ENCODE measurements around the gene KLHL3.
A peak's percentile ranks its signal among the peaks of the same experiment; 100 is the strongest.
"Not testable (repeated sequence)": the region's sequence is repeated elsewhere in the genome, so short reads cannot be mapped to it uniquely, and the experiment has no call there.

Gene KLHL3

DNA sequence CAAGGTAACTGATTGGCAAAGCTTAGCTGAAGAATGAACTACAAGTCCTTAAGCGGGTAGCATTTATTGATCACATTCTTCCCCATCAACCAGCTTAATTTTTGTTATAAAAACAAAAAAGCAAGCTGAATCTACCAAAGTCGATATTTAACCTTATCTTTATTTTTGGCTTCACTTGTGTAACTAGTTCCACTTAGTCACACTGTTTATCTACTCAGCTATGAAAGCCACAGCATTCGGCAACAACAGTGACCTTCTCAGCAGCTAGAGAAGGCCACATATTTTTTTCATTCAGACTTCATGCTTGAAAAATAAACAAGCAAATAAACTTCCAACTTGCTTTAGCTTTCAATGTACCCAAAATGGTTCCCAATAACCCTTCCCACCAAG lies 69.4 kb downstream of the KLHL3 start:
- DNase-seq = no peak

DNA sequence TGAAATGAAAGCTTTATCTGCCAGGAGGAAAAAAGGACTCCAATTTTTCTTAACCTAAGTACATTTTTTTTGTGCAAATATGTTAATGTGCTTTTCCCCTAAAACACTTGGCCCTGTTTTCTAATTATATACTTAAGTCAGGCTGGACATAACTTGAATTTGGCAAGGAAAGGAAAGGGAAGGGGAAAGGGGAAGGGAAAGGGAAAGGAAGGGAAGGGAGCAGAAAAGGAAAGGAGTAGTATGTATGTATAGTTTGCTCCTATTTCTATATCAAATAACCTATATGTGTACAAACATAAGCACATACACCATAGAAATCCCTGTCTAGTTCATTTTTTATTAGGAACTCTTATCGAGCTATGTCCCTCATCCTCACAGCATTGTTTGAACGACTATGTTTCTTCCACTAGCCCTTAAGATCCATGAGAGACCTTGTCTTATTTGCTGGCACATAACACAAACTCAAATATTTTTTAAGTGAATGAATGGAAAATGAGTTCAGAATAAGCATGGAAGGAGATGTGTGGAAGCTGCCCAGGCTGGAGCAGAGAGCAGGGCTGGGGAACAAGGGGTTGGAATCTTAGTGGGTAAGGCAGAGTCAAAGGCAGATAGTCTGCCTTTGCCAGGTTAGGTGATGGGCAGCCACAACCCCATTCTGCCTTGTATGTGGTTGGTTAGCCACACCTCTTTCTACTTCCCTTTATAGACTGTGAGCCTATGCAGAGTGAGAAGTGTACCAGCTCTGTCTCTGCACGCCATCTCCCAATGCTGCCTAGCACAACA lies 70.0 kb downstream of the KLHL3 start:
- DNase-seq = peak; percentile 47

DNA sequence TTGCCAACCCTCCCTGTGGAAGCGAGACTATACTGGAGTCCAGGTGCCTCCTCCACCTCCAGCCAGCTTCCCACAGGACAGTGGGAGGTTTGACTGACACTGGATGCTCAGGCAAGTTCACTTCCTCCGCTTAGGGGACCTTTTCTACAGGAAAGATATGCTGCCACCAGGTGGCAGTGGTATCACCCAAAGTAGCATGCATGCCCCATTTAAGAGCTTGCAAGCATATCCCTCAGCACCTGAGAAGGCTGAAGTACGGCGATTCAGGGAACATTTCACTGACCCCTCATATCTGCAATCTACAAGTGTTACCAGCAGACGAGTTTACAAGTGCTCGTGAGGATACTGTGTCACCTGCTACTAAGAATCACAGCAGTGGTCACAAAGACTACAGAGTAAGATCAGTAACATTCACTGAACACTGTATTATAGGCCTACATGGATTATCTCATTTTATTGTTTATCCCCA lies 75.5 kb downstream of the KLHL3 start:
- DNase-seq = peak; percentile 73

DNA sequence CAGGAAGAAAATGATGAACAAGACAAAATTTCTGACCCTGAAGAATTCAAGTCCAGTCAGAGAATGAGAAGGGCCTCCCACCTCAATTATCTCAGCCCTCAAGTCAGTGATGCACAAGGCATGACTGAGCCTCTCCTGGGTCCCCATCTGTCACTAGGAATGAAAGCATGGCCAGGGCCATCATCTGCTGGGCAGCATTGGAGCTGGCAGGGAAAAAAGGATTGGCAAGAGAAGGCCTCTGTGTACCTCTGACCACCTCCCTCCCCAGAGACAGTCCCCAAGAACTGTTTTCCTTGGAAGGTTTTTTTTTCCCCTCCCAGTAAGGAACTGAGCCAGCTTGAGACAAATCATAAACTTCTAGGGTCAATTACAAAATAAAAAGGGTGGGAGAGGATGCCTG lies 76.7 kb downstream of the KLHL3 start:
- DNase-seq = no peak

DNA sequence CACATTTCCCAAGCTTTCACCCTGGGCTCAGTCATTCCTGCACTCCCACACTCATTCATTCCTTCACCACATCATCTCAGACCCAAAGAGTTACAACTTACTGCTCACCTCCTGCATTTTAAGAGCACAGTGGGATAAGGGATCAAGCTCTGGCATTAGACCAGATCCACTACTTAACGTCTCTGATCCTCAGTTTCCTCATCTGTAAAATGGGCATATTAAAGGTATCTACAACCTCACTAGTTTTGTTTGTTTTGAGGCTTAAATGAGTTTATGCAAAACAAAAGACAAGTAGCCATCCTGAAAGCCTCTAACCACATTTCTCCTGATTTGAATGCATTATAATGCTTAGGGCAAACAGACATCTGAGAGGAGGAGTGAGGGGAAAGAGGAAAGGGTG lies 77.6 kb downstream of the KLHL3 start:
- no peak for DNase-seq

DNA sequence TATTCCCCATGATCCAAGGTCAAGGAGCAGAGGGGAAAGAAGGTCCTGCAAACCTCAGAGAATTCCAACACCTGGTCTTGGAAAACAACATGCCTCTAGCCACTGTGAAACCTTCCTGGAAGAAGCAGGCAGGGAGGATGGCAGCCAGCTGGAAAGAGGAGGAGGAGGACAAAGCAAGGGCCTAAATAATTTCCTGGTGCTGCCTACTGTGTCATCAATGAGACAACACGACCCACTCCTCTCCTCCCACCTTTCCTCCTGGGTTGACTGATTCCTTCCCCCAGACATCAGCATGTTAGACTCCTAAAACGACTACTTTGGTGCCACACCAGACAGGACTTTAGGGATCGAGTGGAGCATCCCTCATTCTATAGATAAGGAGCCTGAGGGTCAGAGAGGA lies 78.8 kb downstream of the KLHL3 start:
- DNase-seq = no peak

DNA sequence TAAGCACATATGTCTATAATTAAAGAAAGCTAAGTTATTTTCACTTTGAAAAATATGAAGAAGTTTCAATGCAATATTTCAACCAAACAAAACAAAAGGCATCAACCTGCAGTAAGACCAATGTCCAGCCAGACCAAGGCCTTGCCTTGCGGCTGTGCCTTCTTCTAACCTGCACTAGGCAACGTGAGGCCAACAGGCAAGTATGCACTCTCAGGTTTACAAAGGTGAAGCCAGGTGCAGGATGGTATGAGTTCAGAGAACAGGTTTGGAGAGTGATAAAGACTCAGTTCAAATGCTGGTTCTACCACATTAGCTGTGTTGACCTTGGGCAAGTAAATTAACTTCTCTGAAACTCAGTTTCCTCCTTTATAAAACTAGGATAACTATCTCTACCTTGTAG lies 79.3 kb downstream of the KLHL3 start:
- DNase-seq = no peak

DNA sequence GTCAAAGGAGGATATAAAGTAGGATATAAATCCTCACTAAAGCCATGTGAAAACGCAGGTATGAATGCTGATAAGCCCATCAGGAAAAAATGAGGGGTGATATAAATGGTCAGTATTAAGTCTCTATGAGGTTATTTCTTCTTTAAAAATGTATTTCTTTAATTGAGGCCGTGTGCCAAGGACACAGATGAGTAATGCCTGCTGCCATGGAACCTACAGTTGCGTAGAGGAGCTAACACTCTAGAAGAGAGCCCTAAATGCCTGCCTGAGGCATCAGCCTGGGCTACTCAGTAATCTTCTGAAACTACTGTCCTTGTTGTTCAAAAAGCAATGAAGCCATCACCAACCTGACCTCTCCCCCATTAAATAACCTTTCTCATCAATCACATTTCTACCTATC lies 84.9 kb downstream of the KLHL3 start:
- no peak for DNase-seq

DNA sequence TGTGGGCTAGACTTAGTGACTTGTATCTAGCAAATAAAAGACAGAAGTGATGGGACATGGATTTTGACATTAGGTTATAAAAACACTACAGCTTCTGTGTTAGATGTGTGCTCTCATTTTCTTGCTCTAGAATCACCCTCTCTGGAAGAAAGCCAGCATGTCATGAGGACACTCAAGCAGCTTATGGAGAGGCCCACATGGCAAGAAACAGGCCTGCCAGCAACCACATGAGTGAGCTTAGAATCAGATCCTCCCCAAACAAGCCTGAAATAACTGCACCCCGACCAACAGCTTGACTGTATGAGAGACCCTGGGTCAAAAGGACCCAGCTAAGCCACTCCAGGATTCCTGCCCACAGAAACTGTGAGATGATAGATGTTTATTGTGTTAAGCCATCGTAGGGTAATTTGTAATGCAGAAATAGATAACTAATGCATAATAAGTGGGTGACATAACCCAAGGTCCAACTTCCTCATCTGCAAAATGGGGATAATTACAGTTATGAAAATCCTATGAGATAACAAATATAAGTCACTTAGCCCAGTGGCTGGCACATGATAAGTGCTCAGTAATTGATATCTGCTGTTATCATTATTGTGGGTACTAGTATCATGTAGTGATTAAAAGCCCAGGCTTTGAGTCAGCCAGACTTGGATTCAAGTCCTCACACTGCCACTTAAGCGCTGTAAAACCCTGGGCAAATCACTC lies 86.5 kb downstream of the KLHL3 start:
- DNase-seq = no peak

DNA sequence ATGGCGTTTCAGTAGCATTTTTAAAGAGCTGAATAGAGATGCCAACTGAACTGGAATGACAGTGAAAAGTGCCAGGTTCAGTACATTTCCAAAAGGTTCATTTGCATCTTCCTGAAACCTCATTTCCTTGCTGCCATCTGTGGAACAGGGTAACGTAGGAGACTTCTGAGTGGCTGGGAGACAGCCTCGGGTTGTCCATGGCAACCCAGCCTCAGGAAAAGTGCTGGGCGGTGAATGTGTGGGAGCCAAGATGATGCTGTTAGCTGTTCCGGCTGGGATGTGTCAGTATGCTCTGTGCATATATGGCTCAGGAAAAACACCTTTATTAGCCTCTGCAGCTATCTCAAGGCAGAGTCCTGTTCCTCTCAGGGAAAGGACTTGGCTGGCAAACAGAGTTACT lies 87.5 kb downstream of the KLHL3 start:
- DNase-seq = no peak

DNA sequence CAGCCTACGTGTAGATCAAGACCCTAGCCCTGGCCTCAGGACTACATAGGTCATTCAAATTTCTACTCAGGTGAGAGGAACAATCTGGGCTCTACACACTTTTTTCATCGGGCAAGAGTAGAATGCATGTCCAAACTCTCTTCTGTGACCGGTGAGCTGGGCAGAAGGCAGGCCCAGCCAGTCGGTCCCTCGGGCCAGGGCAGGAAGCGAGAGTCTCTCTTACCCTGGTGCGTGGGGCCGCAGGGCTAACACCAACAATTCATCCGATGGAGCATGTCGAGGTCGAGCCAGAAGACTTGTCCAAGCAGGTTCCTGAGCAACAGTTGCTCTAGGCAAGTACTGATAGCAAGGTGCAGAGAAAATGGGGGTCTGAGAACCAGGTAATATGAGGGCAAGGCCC lies 88.5 kb downstream of the KLHL3 start:
- no peak for DNase-seq

DNA sequence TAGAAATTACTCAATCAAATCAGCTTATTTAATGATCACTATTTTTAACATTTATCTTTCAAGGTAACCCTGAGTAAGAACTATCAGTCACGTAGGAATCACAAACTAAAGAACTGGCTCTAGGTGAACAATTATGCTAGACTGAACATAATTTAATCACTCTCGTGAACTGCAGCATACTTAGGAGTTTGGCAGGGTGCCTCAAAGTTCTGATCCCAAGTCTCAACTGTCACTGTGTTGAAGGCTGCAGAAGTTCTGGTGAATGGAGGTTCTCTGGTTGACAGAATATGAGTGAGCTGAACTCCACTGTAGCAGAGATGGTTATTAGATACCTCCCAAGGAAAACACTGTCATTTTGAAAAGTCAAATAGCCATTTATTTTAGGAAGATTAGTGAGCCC lies 89.1 kb downstream of the KLHL3 start:
- no peak for DNase-seq

DNA sequence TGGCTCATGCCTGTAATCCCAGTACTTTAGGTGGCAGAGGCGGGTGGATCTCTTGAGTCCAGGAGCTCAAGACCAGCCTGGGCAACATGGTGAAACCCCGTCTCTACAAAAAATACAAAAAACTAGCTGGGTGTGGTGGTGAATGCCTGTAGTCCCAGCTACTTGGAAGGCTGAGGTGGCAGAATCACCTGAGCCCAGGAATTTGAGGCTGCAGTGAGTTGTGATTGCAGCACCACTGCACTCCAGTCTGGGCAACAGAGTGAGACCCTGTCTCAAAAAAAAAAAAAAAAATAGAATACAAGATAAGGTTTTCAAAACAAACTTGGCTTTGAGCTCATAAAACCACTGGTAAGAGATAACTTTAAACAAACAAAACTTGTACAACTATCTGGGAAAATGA lies 92.8 kb downstream of the KLHL3 start:
- DNase-seq = not testable (repeated sequence)

DNA sequence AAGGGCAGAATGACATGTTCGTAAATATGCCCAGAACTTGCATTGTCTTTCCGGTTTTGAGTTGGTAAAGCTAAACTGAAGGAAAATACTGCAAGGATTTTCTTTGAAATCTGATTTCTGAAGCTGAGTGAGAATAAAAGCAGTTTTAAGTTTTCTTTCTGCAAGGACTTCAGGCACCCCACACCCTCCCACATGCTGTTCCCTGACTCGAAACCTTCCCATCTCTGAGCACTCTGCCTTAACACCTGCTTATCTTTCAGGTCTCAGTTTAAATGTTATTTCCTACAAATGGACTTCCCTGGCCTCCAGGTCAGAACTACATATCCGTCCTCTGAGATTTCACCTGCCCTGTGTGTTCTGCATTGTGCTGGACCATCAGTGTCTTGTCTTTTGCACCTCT lies 93.8 kb downstream of the KLHL3 start:
- no peak for DNase-seq

DNA sequence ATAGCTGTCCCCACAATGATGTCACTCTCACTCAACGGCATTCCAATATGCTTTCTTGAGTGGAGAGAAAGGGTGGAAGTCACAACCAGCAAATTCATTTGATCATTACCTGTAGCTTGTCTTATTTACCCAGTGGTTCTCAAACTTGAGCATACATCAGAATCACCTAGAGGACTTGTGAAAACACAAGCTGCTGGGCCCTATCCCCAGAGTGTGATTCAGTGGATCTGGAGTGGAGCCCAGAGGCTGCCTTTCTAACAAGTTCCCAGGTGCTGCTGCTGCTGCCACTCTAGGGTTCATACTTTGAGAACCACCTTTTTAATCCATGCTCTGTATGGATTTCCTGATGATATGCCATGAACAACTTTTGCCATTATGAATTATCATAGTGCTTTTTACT lies 94.7 kb downstream of the KLHL3 start:
- DNase-seq = no peak

DNA sequence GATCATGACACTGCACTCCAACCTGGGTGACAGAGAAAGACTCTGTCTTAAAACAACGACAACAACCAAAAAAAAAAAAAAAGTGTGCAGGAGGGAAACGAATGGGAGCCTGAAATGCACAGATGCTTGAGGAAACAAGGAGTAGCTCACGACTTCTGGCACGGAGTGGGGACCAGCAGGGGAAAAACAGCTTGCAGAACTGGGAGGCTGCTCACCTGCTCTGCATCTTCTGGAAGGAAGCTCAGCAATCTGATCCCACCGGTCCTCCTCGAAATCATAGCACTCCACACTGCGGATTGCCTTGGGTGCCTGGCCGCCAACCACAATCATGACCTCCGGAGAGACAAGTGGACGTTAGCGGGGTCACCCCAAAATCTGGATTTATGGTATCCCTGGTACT lies 96.2 kb downstream of the KLHL3 start:
- no peak for DNase-seq

DNA sequence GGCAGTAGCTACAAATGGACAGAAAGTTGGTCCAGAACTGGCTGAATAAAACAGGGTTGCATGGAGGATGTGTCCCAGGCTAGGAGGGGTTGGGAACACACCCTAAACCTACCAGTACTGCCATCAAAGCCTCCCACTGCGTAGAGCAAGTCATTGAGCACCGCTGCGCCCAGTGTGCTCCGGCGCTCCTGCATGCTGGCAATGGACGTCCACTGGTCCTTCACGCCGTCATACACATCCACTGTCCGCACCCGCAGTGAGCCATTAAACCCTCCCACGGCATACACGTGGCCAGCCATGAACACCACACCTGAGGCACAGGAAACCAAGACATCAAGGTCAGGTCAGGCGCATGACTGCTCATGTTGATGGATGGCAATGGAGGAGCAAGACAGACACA lies 97.0 kb downstream of the KLHL3 start:
- no peak for DNase-seq

DNA sequence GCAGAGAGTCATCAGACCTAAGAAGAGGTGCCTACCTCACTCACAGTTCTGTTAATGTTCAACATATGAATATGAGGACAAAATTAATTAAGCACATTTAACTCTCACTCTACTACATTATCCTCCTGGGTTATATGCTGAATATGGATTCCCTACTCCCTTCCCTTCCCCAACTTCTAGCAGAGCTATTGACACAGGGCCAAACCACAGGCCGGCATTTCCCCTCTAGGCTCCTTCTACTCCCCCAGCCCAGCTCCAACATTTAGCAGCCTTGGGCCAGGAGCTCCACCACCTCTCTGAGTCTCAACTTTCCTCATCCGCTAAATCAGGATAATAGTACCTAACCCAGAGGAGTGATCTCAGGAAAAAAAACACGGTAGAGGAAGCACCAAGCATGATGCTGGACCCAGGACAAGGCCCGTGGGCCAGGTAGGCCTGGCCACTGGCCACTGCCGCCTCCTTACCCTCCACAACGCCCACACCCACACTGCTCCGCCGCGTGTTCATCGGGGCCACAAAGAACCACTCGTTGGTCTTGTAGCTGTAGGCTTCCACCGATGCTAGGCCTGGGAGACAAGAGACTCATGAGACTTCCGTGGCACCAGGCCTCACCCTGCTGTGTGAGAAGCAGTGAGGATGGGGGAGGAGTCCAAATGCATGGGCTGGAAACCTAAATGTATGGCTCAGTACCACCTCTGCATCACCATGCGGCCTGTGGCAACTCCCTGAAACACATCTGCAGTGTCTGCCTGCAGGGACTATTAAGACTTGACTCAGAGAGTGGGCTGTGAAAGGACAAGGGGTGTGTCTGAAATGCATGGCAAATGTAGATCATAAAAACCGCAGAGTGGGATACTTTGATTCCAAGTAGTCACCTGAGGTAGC lies 98.8 kb downstream of the KLHL3 start:
- no peak for DNase-seq

DNA sequence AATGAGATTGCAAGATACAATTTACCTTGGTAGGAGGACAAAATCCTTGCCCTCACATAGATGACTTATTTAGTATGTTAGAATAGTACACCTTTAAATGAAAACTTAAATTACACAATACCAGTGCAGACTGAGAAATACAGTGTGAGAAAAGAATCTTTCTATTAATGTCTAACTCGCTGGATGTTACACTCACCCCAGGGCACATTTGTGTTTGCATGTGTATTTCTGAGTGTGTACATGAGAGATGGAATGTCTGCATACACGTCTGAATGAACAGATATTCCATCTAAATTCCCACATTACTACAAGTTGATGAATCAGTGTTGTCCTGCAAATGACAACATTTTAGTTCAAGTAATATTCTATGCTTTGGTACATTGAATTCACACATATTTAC lies 99.8 kb downstream of the KLHL3 start:
- DNase-seq = no peak

DNA sequence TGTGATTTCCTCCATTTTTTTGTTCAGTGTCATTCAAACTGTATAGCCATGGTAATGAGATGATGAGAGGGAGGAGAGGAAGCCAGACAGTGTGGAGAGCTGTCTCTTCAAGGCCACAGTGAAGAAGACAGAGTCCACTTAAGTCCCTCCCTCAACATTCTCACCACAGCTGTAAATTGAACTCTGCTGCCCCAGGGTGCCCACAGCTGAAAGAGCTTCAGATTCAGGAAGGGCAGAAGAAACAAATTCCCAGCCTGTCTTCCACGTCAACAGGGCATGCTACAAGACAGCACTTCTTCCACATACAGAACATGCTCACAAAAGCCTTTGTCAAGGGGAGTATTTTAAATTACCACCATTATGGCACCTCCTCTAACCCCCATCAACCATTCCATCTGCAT lies 100.4 kb downstream of the KLHL3 start:
- DNase-seq = no peak

DNA sequence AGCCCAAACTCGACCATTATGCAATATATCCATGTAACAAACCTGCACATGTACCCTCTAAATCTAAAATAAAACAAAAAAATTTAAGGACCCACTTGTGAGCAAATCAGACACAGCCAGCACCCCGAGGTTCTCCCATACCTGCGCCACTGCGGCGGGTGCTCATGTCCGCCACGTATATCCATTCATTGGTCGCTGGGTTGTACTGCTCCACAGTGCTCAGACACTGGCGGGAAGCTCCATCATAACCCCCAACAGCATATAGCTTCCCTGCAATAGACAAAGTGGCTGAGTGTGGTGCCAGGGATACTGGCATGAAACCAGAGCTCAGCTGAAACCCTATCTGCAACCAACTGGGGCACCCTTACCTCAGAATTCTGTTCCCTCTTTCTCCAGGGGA lies 102.0 kb downstream of the KLHL3 start:
- DNase-seq = no peak

DNA sequence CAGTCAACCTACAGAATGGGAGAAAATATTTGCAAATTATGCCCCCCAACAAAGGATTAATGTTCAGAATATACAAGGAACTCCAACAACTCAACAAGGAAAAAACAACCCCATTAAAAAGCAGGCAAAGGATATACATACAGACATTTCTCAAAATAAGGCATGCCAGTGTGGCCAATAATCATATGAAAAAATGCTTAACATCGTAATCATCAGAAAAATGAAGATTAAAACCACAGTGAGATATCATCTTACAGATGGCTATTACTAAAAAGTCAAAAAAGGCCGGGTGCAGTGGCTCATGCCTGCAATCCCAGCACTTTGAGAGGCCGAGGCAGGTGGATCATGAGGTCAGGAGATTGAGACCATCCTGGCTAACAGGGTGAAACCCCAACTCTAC lies 103.2 kb downstream of the KLHL3 start:
- no peak for DNase-seq

DNA sequence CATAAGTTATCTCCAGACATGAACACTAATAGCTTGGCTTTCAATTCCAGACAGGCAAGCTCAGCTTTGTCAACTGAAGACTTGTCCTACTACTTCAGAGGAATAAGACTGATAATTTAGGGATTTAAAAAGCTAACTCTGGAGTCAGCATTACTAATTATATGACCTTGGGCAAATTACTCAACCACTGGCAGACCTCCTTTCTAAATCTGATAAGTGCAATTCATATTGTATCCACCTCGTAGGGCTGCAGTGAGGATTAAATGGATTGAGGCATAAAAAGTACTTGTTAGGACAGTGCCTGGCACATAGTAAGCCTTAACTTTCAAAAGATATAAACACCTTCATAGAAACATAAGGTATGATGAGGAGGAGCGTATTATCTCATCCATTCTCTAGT lies 104.4 kb downstream of the KLHL3 start:
- DNase-seq = no peak

DNA sequence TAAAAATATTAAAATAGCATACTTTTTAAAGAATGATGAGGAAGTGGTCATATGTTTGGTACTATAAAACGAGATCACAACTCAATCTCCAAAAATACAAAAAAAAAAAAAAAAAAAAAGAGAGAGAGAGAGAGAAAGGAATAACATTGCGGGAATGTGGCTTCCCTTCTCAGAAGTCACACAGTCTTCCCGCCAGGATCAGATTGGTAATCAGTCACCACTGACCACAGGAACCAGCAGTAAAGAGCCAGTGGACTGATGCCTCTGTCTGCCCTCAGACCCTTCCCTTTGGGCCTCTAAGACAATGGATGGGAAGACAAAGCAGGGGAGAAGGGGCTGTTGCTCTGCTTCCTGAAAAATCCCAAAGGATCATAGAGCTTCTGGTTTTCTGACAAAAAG lies 104.9 kb downstream of the KLHL3 start:
- no peak for DNase-seq
